Bronchial epithelial cell (primary cell): ENCODE measurements around the gene SMURF1. TPM values are rescaled to one million over a fixed set of nuclear protein-coding genes. Genes with fewer than 3 reads are reported as not detected.

Experiments used
- DNase-seq: peaks from one replicate; pipeline ENCODE4 v3.0.0-alpha.2; 2010; ENCODE audit warnings: low read depth
- FAIRE-seq: peaks from 2 replicates; lab custom pipeline; 2011; peaks lifted over from hg19 to GRCh38; lab: Jason Lieb, UNC
- H3K27me3 ChIP-seq: 2 replicates; pipeline ENCODE4 v1.5.1; 2011; ENCODE audit warnings: low read length; ENCODE audit not compliant: control insufficient read depth, insufficient read depth
- H3K36me3 ChIP-seq: 2 replicates; pipeline ENCODE4 v1.5.1; 2011; ENCODE audit warnings: low read length; ENCODE audit not compliant: control insufficient read depth, insufficient read depth
- H3K4me3 ChIP-seq: 2 replicates; pipeline ENCODE4 v1.5.1; 2011; ENCODE audit warnings: mild to moderate bottlenecking, low read depth, low read length, control low read depth
- total RNA-seq: library from RNA; depleted of rRNA; stranded (reverse); fragments of >200 nt; gene quantifications from 2 replicates; pipeline ENCODE4 v1.2.1, GENCODE V29; 2014
- TF ChIP-seq, protein P1 (sequence below): IDR thresholded peaks from 2 replicates; pipeline ENCODE4 v1.5.1; 2011; ENCODE audit warnings: mild to moderate bottlenecking, moderate library complexity, low read length, control low read depth, inconsistent platforms; ENCODE audit not compliant: insufficient read depth, severe bottlenecking

Gene SMURF1
- total RNA-seq, 1 donor from 2014 or later = 42.4 TPM

DNA sequence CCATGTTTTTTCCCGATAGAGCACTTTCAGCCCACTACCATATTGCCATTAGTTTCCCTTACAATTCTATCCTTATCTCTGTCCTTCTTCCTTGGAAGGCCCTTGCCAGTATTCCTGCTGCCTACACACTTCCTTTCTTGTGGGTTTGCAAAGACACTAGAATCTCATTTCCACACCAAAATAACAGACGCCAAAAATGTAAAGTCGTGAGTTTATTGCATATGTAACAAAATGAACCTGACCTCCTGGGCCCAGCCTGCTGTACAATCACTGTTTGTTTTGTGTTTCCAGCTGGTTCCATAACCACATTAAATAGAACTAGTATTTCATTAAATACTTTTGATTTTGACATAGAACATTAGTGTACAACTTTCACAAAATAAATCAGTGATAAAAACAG is 116.7 kb downstream of the SMURF1 start:
- TF ChIP-seq, protein P1, sequence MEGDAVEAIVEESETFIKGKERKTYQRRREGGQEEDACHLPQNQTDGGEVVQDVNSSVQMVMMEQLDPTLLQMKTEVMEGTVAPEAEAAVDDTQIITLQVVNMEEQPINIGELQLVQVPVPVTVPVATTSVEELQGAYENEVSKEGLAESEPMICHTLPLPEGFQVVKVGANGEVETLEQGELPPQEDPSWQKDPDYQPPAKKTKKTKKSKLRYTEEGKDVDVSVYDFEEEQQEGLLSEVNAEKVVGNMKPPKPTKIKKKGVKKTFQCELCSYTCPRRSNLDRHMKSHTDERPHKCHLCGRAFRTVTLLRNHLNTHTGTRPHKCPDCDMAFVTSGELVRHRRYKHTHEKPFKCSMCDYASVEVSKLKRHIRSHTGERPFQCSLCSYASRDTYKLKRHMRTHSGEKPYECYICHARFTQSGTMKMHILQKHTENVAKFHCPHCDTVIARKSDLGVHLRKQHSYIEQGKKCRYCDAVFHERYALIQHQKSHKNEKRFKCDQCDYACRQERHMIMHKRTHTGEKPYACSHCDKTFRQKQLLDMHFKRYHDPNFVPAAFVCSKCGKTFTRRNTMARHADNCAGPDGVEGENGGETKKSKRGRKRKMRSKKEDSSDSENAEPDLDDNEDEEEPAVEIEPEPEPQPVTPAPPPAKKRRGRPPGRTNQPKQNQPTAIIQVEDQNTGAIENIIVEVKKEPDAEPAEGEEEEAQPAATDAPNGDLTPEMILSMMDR = no peak
- peaks cover 20% of the 10 kb centered on the region for H3K36me3 ChIP-seq
- DNase-seq (no peak), FAIRE-seq (no peak)
- no peaks in the 10 kb centered on the region for H3K27me3 ChIP-seq
- no peak overlapping the region for H3K4me3 ChIP-seq

DNA sequence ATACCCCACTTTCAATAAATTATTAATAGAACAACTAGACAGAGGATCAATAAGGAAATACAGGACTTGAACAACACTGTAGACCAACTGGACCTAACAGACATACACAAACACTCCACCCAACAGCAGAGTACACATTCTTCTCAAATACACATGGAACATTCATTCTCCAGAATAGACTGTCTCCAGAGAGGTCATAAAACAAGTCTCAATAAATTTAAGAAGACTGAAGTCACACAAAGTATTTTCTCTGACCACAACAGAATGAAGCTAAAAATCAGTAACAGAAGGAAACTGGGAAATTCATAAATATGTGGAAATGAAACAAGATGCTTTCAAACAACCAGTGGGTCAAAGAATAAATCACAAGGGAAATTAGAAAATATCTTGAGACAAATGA is 119.8 kb downstream of the SMURF1 start:
- Histone ChIP-seq H3K36me3 (peaks cover under 1% of the 10 kb centered on the region), H3K4me3 (no peak overlapping the region), H3K27me3 (no peaks in the 10 kb centered on the region)
- FAIRE-seq (no peak), DNase-seq (no peak)
- TF ChIP-seq, protein P1 = no peak

DNA sequence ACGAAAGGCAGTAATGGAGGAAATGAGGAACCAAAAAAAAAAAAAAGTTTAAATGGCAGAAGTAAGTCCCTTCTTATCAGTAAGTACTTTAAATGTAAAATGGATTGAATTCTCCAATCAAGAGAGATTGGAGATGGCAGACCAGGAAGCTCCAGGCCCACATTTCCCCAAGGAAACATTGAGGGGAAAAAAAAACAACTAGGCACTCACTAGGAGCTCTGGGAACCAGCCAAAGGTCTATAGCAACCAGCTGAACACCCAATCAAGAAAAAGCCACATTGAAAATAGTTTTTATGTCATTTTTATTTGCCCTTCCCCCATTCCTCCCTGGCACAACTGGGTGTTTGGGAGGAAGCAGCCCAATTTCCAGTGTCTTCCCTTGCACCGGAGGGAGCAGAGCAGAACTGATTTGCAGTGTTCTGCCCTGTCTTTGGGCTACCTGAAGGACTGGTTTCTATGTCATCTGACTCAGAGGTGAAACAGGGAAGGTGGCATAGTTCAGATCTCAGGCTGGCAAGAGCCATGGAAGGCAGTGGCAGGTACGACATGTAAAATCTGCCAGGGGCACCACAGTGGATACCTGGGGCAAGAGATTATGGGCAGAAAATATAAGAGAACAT is 121.9 kb downstream of the SMURF1 start:
- TF ChIP-seq, protein P1 = no peak
- no peak for FAIRE-seq
- DNase-seq = peak; percentile 22
- Histone ChIP-seq H3K36me3 (no peaks in the 10 kb centered on the region), H3K4me3 (no peak overlapping the region), H3K27me3 (no peaks in the 10 kb centered on the region)

DNA sequence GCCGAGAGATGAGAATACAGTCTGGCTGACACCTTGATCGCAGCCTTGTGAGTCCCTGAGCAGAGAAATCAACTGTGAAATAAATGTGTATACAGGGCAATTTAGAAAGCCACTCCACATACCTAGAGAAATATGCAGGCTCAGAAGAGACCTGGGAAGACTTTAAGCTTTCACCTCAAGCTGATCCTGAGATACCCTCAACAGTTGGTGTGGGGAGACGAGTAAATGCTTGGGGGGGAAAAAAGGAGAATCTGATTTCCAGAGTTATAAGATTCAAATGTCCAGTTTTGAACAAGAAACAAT is 123.5 kb downstream of the SMURF1 start:
- H3K4me3 ChIP-seq = no peak overlapping the region
- H3K36me3 ChIP-seq = no peaks in the 10 kb centered on the region
- DNase-seq = no peak
- TF ChIP-seq, protein P1 = no peak
- FAIRE-seq = no peak
- H3K27me3 ChIP-seq = no peaks in the 10 kb centered on the region

DNA sequence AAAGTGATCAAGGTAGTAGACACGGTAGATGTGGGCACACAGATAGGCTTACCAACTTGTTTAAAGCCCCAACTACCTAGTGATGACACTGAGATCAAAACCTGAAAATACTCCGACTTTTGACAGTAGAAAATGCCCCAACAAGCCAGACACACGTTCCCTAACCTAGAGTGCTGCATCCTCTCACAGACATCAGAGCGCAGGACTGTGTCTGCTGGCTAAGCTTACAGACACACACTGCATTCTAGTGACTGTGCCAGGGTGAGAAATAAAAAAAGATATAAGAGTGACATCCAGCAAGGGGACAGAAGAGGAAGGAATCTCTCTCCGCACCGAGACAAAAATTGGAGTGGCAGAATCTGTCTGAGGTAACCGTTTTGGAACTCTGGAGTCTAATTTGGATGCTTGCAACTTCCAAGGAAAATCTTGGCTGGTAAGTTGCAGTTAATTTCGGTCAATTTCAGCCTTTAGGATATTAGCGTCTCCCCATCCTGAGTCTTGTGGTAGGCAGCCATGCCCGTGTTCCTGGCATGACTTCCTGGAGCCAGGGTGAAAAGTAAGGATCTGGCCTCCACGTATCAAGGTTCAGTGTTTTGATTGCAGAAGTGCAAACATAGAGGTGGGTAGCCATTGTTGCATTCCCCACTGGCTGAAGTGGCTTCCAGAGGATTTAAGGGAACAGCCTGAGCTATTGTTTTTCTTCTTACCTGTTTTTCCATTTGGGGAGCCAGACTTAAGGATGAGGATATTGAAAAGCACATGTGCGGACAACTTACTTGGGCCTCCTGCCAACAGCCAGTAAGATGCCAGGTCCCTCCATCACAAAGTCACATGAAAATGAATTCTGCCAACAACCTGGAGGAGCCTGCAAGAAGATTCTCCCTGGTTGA is 124.1 kb downstream of the SMURF1 start:
- H3K36me3 ChIP-seq = no peaks in the 10 kb centered on the region
- DNase-seq (no peak), FAIRE-seq (no peak)
- no peaks in the 10 kb centered on the region for H3K27me3 ChIP-seq
- TF ChIP-seq, protein P1 = no peak
- no peak overlapping the region for H3K4me3 ChIP-seq

DNA sequence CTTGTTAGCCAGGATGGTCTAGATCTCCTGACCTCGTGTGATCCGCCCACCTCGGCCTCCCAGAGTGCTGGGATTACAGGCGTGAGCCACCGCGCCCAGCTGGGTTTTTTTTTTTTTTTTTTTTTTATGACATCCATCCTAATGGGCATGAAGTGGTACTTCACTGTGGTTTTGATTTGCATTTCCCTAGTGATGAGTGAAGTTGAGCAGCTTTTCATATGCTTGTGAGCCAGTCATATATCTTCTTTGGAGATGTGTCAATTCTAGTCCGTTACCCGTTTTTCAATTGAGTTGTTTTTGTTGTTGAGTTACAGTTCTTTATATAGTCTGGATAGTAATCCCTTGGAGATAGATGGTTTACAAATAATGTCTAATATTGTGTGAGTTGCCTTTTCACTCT is 127.7 kb downstream of the SMURF1 start:
- Histone ChIP-seq H3K27me3 (no peaks in the 10 kb centered on the region), H3K36me3 (peaks cover 23% of the 10 kb centered on the region), H3K4me3 (no peak overlapping the region)
- DNase-seq (no peak), FAIRE-seq (no peak)
- TF ChIP-seq, protein P1 = no peak
